H1 (cell line): ENCODE measurements around the gene COMP.

Source experiments
- HDAC6 ChIP-seq: IDR thresholded peaks from one replicate; pipeline ENCODE4 v1.7.1; 2012; ENCODE audit warnings: low read depth, mild to moderate bottlenecking, inconsistent platforms, low read length, moderate library complexity
- POLR2A ChIP-seq, 2 experiments: IDR thresholded peaks; 1 replicate in 1 of 2; 2 replicates in 1 of 2; pipeline ENCODE4 v1.6.1; 2011; ENCODE audit warnings: low read depth in 2 of 2, low read length in 2 of 2, mild to moderate bottlenecking in 2 of 2; ENCODE audit errors: control extremely low read depth in 1 of 2
- SIX5 ChIP-seq: IDR thresholded peaks from 2 replicates; pipeline ENCODE4 v1.6.1; 2011; ENCODE audit warnings: mild to moderate bottlenecking, low read depth, low read length

DNA sequence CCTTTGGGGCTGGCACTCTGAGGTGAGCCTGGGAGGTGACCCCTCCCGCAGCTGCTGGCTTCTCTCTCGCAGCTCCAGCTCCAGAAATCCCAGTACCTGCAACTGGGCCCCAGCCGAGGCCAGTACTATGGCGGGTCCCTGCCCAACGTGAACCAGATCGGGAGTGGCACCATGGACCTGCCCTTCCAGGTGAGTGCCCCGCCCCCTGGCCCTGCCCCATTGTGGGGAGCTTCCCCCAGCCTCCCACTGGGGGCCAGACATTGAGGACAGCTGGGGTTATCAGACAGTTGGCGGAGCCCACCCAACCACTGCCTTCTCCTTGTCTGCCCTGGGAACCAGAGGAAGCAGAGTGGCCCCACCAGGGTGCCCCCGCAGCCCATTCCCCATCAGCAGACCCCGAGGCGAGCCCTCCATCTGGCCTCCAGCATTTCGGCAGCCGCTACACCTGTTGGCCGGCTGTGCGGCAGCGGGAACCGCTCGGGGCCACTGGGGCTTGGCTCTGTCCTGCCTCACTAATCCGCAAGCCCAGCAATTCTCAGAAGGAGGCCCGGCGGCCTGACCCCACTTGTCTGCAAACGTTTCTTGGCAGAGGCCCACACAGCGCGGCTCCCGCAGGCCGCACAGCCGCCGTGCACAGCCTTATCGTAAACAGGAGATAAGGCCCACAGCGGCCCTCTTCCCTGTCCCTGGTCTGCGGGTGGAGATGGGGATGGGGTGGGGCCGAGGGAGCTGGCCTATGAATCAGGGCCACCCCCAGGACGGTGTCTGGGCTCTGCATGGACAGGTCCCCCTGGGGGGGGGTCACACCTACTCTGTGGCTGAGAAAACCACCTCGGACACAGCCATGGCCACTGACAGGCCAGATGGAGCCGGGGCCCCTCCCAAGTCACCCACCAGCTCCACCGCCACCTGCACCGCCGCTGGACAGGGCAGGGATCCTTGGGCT is 48.0 kb downstream of the COMP start:
- TF ChIP-seq HDAC6 (no peak), SIX5 (no peak), POLR2A (IDR thresholded peaks at IDR 0.05; ENCODE audit: control extremely low read depth in 1 of 2, low read depth in 2 of 2, low read length in 2 of 2) (no peak)
